WI38 (cell line): ENCODE results near the gene PLD6.
"Not testable (repeated sequence)": the region's sequence is repeated elsewhere in the genome, so short reads cannot be mapped to it uniquely, and the experiment has no call there.

Experiments used
- H3K4me3 ChIP-seq: 2 replicates; pipeline ENCODE4 v1.5.1; 2011; ENCODE audit warnings: low read depth, mild to moderate bottlenecking, control low read depth, low read length
- TF ChIP-seq, protein P1 (sequence below): IDR thresholded peaks from 2 replicates; pipeline ENCODE4 v1.5.1; 2012; ENCODE audit warnings: low read depth, mild to moderate bottlenecking, control low read depth, low read length

Gene PLD6, protein sequence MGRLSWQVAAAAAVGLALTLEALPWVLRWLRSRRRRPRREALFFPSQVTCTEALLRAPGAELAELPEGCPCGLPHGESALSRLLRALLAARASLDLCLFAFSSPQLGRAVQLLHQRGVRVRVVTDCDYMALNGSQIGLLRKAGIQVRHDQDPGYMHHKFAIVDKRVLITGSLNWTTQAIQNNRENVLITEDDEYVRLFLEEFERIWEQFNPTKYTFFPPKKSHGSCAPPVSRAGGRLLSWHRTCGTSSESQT

DNA sequence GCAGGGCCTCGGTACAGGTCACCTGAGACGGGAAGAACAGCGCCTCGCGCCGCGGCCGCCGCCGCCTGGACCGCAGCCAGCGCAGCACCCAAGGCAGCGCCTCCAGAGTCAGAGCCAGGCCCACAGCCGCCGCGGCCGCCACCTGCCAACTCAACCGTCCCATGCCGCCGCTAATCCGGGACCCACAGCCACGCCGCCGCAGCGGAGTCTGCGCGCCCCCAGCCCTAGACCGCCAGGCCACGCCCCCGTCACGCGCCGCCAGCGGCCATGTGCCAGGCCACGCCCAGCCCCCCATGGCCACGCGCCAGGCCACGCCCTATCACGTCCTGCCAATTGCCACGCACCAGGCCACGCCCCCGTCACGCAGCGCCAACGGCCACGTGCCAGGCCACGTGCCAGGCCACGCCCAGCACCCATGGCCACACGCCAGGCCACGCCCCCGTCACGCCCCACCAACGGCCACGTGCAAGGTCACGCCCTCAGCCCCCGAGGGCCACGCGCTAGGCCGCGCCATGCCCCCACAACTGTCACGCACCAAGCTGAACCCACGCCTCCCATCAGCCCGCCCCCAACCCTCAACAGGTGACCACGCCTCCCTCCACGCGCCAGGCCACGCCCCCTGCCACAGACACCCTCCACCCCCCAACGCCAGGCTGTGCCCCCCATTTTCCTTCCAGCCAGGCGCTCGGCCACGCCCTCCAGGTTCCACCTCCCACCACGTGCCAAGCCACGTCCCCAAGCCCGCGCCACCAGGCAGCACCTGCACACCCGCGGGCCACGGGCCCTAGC is at the start of gene PLD6:
Gene PLD6 (minus strand): TSS at position 210 of the 789 bp plus-strand sequence. CDS start 47 bp downstream, at position 163.
- H3K4me3 ChIP-seq, result peak within 1 kb of the TSS; percentile 59

DNA sequence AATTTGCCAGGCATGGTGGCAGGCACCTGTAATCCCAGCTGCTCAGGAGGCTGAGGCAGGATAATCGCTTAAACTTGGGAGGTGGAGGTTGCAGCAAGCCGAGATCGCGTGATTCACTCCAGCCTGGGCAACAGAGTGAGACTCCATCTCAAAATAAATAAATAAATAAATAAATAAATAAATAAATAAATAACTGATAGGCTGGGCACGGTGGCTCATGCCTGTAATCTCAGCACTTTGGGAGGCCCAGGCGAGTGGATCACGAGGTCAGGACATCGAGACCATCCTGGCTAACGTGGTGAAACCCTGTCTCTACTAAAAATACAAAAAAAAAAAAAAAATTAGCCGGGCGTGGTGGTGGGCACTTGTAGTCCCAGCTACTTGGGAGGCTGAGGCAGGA is 49.6 kb upstream of the PLD6 start:
- H3K4me3 ChIP-seq, result not testable (repeated sequence)

More for the DNA sequence above, at the start of gene PLD6:
- TF ChIP-seq, protein P1, sequence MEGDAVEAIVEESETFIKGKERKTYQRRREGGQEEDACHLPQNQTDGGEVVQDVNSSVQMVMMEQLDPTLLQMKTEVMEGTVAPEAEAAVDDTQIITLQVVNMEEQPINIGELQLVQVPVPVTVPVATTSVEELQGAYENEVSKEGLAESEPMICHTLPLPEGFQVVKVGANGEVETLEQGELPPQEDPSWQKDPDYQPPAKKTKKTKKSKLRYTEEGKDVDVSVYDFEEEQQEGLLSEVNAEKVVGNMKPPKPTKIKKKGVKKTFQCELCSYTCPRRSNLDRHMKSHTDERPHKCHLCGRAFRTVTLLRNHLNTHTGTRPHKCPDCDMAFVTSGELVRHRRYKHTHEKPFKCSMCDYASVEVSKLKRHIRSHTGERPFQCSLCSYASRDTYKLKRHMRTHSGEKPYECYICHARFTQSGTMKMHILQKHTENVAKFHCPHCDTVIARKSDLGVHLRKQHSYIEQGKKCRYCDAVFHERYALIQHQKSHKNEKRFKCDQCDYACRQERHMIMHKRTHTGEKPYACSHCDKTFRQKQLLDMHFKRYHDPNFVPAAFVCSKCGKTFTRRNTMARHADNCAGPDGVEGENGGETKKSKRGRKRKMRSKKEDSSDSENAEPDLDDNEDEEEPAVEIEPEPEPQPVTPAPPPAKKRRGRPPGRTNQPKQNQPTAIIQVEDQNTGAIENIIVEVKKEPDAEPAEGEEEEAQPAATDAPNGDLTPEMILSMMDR, result no peak

DNA sequence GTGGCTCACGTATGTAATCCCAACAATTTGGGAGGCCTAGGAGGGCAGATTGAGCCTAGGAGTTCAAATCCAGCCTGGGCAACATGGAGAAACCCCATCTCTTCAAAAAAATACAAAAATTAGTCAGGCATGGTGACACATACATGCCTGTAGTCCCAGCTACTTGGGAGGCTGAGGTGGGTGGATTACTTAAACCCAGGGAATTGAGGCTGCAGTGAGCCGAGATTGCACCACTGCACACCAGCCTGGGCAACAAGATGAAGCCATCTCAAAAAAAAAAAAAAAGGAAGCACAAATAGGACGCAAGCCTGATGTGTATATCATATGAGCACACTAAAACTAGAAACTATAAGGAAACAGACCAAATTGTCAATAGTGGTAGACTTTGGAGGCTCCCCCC is 47.9 kb upstream of the PLD6 start:
- TF ChIP-seq, protein P1, result no peak
- no peak overlapping the region for H3K4me3 ChIP-seq

DNA sequence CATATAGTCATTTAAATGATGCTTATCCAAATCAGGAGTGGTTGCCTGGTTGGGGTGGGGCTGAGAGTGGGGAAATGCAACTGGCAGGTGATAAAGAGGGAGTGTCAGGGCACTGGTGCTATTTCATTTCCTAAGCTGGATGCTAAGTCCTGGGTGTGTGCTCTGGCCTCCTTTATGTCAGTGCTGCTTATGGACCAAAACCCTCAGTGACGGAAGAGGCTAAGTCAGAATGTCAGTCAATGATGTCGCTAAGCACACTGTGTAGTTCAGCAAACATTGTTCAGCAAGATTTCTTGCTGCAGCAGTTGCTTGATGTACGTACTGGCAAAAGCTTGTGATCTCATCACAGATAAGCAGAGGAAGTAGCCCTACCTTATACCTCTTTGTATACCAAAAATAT is 47.3 kb upstream of the PLD6 start:
- H3K4me3 ChIP-seq, result no peak overlapping the region
- TF ChIP-seq, protein P1, result no peak

DNA sequence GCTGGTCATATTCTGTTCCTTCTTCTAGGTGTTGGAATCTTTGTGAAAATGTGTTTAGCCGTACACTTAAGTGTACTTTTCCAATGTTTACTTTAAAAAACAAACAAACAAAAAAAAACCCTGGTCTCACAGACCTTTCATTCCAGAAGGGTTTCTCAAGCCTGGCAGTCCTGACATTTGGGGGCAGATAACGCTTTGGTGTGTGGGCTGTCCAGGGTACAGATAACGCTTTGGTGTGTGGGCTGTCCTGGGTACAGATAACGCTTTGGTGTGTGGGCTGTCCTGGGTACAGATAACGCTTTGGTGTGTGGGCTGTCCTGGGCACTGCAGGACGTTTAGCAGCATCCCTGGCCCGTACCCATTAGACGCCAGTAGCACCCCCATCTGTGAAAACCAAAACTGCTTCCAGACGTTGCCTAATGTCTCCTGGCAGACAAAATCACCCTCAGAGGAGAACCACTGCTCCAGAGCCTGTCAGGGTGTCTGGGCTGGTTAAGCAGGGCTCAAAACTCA is 46.1 kb upstream of the PLD6 start:
- no peak overlapping the region for H3K4me3 ChIP-seq
- TF ChIP-seq, protein P1, result no peak

DNA sequence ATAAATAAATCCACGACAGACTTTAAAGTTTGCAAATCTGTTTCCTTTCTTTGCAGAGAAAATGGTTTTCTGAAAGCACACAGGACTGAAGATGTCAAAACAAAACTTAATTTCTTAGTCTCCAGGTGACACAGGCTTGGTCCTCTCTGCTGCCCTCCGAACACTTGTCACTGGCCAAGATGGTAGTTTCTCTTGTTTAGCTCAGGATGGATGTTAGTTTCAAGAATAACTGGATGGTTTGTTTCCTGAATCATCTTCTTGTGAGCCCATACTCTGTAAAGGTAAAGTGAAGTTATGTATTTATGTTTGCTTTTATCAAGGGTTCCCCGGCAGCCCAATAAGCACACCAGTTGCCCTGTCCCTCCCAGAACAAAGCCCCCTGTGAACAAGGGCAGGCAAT is 40.7 kb upstream of the PLD6 start:
- no peak overlapping the region for H3K4me3 ChIP-seq
- TF ChIP-seq, protein P1, result no peak

DNA sequence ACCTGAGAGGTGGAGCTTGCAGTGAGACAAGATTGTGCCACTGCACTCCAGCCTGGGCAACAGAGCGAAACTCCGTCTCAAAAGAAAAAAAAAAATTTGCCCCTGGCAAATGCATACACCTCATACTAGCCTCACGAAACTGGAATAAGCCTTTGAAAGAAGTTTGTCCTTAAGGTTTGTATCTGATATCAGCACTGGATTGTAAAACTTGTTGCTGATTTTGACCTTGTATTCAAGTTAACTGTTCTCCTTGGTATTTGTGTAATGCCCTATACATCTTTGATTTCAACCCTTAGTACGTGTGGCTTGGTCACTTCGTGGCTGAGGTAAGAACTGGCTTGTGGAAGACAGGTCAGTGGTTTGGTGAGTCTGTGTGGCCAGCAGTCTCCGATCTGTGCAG is 37.0 kb upstream of the PLD6 start:
- no peak overlapping the region for H3K4me3 ChIP-seq
- TF ChIP-seq, protein P1, result no peak
